Large intestine (tissue), 3 donors: ENCODE data around the gene CLCN3. TPM values are rescaled to one million over a fixed set of nuclear protein-coding genes. Genes with fewer than 3 reads are reported as not detected.
"Not testable (repeated sequence)": the region's sequence is repeated elsewhere in the genome, so short reads cannot be mapped to it uniquely, and the experiment has no call there.

Source experiments
- DNase-seq, 2 donors: peaks; one replicate each; pipeline versions ENCODE4 v3.0.0 to v3.0.0-alpha.2; 2013
- H3K27ac ChIP-seq: one replicate; pipeline ENCODE4 v1.5.1; 2013; ENCODE audit warnings: low read length
- H3K27me3 ChIP-seq: 2 replicates; pipeline ENCODE4 v1.6.1; 2013; ENCODE audit warnings: low read length; ENCODE audit not compliant: control insufficient read depth, insufficient read depth
- H3K36me3 ChIP-seq: 2 replicates; pipeline ENCODE4 v1.6.1; 2013; ENCODE audit warnings: low read length; ENCODE audit not compliant: control insufficient read depth, insufficient read depth
- H3K4me1 ChIP-seq: one replicate; pipeline ENCODE4 v1.6.1; 2013; ENCODE audit warnings: low read length; ENCODE audit not compliant: control insufficient read depth, insufficient read depth
- H3K4me3 ChIP-seq: one replicate; pipeline ENCODE4 v1.5.1; 2013; ENCODE audit warnings: low read length
- H3K9me3 ChIP-seq: one replicate; pipeline ENCODE4 v1.6.1; 2013; ENCODE audit warnings: mild to moderate bottlenecking, low read depth, low read length, moderate library complexity; ENCODE audit not compliant: control insufficient read depth
- WGBS: methylation state at CpG from one replicate; pipeline ENCODE4 v1.1.5; 2013; ENCODE audit warnings: low lambda C conversion rate; ENCODE audit not compliant: insufficient coverage; 5-methylcytosine and 5-hydroxymethylcytosine counted together
- polyA plus RNA-seq: library from polyadenylated mRNA; unstranded; fragments of 120-200 nt; gene quantifications from one replicate; pipeline ENCODE4 v1.2.1, GENCODE V29; 2013

CLCN3 gene
- polyA plus RNA-seq, 1 donor: 48.7 TPM

DNA sequence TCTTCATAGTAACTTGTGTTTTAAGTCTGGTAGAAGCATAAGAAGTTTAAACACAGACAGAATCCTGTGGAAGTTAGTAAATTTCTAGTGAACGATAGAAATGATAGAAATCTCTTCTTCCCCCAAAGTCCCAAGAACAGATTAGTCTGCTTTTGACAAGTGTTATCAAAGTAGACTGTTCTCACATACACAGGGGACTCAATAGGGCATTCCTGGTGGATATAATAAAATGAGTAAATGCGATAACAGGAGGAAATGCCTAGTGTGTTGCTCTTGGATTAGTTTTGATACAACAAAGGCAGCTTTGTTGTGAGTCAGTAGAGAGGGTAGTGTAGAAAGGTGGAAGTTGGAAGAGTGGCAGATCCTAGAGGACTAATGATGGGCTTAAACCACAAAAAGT lies 43.5 kb downstream of the CLCN3 start:
- no peak overlapping the region for H3K4me3 ChIP-seq
- no peaks in the 10 kb centered on the region for H3K9me3 ChIP-seq
- peak overlapping the region; percentile 66 for H3K27ac ChIP-seq
- no peaks in the 10 kb centered on the region for H3K27me3 ChIP-seq
- H3K36me3 ChIP-seq: no peaks in the 10 kb centered on the region
- peak; percentile 41 to 77 for DNase-seq
- WGBS: 29% methylated on average over 1 of the region's 2 CpGs
- peaks cover 30% of the 10 kb centered on the region for H3K4me1 ChIP-seq

DNA sequence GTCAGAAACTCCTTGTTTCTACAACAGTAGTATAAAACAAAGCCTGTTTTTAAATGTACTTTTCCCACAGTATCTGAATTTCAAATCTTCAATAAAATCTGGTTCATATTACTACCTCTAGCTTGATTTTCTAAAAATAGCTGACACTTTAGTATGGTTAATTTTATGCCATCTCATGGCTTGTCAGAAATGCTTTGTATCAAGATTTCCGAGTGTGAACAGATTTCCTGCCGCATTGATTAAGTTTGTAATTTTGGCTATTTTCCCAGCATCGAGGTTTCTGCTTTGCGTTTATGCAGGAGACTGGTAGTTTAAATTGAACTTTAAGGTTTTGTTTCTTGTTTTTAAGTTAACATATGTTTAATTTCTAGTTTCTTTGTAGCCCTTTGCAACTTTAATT lies 44.2 kb downstream of the CLCN3 start:
- no peaks in the 10 kb centered on the region for H3K9me3 ChIP-seq
- no peak for DNase-seq
- H3K36me3 ChIP-seq: no peaks in the 10 kb centered on the region
- 74% methylated on average over 4 of the region's 4 CpGs for WGBS
- H3K27ac ChIP-seq: peak overlapping the region; percentile 66
- H3K27me3 ChIP-seq: no peaks in the 10 kb centered on the region
- H3K4me1 ChIP-seq: peaks cover 27% of the 10 kb centered on the region
- H3K4me3 ChIP-seq: no peak overlapping the region

DNA sequence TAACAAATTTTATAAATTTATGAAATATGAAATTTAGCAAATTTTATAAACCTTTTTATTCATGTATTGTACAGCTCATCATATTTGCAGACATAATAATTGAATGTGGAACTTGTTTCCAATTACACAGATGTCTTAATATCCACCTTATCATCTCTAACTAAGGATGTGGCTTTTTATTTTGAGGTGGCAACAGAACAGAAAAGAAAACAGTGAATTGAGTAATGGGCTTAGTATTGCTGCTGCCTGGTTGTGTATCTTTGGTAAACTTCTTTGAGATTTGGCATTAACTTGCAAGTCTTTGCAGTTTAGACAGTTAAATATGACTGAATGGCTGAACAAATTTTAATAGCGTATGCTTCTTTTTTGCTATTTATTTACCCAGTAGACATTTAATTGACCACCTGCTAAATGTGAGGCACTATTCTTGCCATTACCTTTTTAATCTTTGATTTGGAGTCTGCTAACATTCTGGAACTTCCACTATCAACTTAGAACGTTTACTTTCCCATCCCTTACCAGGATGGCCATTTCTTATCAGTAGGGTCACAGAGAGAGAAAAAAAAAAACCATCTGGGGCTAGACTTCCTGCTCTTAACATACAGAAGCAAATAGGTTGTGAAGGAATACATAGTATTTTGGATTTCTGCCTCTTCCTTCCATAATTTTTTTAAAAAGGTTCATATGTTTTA lies 44.8 kb downstream of the CLCN3 start:
- 0% methylated on average over 1 of the region's 2 CpGs for WGBS
- Histone ChIP-seq H3K4me1 (peaks cover 27% of the 10 kb centered on the region), H3K4me3 (no peak overlapping the region), H3K27ac (peak overlapping the region; percentile 40), H3K36me3 (no peaks in the 10 kb centered on the region), H3K9me3 (no peaks in the 10 kb centered on the region), H3K27me3 (no peaks in the 10 kb centered on the region)
- peak in 1 of 2 donors; percentile 29 for DNase-seq

DNA sequence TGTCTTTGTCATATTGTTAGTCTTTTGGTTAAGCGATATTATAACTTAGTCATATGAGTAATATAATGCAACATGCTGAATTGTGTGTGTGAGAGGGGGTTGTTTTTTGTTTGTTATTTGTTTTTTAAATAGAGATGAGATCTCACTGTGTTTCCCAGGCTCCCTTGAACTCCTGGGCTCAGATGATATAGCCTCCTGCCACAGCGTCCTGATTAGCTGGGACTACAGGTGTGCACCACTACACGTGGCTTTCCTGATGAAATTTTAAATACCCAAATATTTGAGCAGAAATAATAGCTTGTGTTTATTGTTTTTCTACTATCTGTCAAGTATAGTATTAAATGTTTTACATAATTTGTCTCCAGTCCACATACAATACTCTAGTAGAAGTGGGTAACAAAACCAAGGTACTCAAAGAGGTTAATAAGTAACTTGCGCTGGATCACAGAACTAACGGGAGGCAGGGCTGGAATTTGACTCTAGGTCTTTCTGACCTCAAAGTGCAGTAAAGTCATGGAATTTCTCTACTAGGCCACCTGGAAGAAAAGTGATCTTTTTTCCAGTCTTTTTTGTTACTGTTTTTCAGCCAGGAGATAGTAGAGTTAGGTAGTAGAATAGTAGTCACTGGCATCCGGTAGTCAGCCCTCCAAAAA lies 47.8 kb downstream of the CLCN3 start:
- WGBS: 60% methylated on average over 1 of the region's 6 CpGs
- peak in 1 of 2 donors; percentile 76 for DNase-seq
- Histone ChIP-seq H3K4me3 (no peak overlapping the region), H3K27me3 (no peaks in the 10 kb centered on the region), H3K4me1 (peaks cover 26% of the 10 kb centered on the region), H3K9me3 (no peaks in the 10 kb centered on the region), H3K36me3 (peaks cover 6% of the 10 kb centered on the region), H3K27ac (no peak overlapping the region)

DNA sequence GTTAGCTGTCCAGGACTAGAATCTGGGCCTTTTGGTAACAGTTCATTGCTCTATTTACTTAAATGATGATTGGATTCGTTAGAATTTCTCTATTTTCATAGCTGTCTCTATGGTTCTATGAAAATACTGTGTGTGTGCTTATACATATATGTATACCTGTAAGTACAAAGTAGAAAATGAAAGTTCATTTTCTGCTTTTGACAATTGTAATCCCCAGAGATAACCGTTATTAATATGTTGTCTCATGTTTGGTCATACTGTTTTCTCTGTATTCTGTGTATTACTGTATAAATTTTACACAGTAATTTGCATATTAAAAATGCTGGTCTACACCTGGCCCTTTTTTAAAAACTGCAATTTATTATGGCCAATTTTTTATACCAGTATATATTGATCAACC lies 55.4 kb downstream of the CLCN3 start:
- Histone ChIP-seq H3K27me3 (no peaks in the 10 kb centered on the region), H3K4me1 (no peaks in the 10 kb centered on the region), H3K9me3 (peaks cover 10% of the 10 kb centered on the region), H3K27ac (no peak overlapping the region), H3K4me3 (no peak overlapping the region), H3K36me3 (peaks cover 11% of the 10 kb centered on the region)
- 100% methylated on average over 1 of the region's 2 CpGs for WGBS
- DNase-seq: no peak

- no peaks in the 10 kb centered on the region for H3K27me3 ChIP-seq
- H3K9me3 ChIP-seq: peaks cover 10% of the 10 kb centered on the region
- no peaks in the 10 kb centered on the region for H3K4me1 ChIP-seq
- peaks cover 8% of the 10 kb centered on the region for H3K36me3 ChIP-seq
- H3K27ac ChIP-seq: no peak overlapping the region
- H3K4me3 ChIP-seq: no peak overlapping the region
- WGBS: 70% methylated on average over 2 of the region's 2 CpGs
- no peak for DNase-seq
Measured at GRCh38 chr4:169677150-169677748, 56.9 kb downstream of the CLCN3 start.

DNA sequence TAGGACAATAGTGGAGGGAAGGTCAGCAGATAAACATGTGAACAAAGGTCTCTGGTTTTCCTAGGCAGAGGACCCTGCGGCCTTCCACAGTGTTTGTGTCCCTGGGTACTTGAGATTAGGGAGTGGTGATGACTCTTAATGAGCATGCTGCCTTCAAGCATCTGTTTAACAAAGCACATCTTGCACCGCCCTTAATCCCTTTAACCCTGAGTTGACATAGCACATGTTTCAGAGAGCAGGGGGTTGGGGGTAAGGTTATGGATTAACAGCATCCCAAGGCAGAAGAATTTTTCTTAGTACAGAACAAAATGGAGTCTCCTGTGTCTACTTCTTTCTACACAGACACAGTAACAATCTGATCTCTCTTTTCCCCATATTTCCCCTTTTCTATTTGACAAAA lies 58.1 kb downstream of the CLCN3 start:
- H3K4me1 ChIP-seq, H3K4me3 ChIP-seq, DNase-seq, H3K9me3 ChIP-seq, H3K27ac ChIP-seq, H3K27me3 ChIP-seq: not testable (repeated sequence)
- WGBS: no CpG with 5 or more reads among the region's 2 CpGs
- H3K36me3 ChIP-seq: peaks cover 13% of the 10 kb centered on the region

DNA sequence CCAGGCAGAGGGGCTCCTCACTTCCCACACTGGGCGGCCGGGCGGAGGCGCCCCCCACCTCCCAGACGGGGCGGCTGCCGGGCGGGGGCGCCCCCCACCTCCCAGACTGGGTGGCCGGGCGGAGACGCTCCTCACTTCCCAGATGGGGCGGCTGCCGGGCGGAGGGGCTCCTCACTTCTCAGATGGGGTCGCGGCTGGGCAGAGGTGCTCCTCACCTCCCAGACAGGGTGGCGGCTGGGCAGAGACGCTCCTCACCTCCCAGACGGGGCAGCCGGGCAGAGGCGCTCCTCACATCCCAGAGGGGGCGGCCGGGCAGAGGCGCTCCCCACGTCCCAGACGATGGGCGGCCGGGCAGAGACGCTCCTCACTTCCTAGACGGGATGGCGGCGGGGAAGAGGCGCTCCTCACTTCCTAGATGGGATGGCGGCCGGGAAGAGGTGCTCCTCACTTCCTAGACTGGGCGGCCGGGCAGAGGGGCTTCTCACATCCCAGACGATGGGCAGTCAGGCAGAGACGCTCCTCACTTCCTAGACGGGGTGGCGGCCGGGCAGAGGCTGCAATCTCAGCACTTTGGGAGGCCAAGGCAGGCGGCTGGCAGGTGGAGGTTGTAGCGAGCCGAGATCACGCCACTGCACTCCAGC lies 58.7 kb downstream of the CLCN3 start:
- WGBS: no CpG with 5 or more reads among the region's 47 CpGs
- H3K27me3 ChIP-seq, H3K4me1 ChIP-seq, H3K9me3 ChIP-seq, H3K4me3 ChIP-seq, DNase-seq, H3K27ac ChIP-seq: not testable (repeated sequence)
- H3K36me3 ChIP-seq: peaks cover 19% of the 10 kb centered on the region

DNA sequence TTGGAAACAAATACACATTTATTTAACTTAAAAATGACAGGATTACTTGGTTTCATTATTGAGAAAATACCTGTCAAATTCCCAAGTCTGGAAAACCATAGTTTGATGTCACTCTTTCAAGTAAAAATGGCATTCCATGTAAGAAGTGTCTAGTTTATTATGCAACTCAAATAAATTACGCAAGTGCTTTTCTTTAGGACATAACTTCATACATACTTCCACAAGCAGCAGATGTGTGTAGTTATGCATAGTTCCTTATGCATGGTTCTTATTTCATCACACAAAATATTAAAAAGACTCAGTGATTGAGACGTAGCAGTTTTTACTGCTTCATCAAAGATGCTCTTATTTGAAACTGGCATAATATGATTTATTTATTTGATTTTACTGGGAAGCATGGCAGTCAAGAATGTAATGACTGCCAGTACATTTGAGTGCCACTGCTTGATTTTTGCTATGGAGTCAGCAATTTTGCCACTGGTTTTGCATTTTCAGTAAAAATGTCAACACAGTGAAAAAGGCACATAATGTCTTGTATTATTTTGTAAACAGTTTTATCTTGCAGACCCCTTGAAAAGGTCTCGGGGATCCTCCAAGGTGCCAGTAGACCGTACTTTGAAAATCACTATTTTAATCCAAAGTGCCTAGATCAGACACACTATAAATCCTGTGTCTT lies 62.1 kb downstream of the CLCN3 start:
- no CpG with 5 or more reads among the region's 4 CpGs for WGBS
- H3K9me3 ChIP-seq: peaks cover 10% of the 10 kb centered on the region

GRCh38 chr4:169689681-169690080 lies 69.3 kb downstream of the CLCN3 start:
- H3K27ac ChIP-seq: no peak overlapping the region
- no peaks in the 10 kb centered on the region for H3K27me3 ChIP-seq
- no peaks in the 10 kb centered on the region for H3K4me1 ChIP-seq
- 100% methylated on average over 1 of the region's 1 CpG for WGBS
- no peaks in the 10 kb centered on the region for H3K9me3 ChIP-seq
- H3K4me3 ChIP-seq: no peak overlapping the region
- no peak for DNase-seq
- peaks cover 26% of the 10 kb centered on the region for H3K36me3 ChIP-seq

More for the DNA sequence above, 62.1 kb downstream of the CLCN3 start:
- Histone ChIP-seq H3K27me3 (no peaks in the 10 kb centered on the region), H3K27ac (no peak overlapping the region), H3K36me3 (peaks cover 29% of the 10 kb centered on the region), H3K4me3 (no peak overlapping the region), H3K4me1 (no peaks in the 10 kb centered on the region)
- no peak for DNase-seq
